Kidney epithelial cell (primary cell): ENCODE results near the gene OR51E2. TPM values are rescaled to one million over a fixed set of nuclear protein-coding genes. Genes with fewer than 3 reads are reported as not detected.

Source experiments
- DNase-seq: peaks from one replicate; pipeline ENCODE4 v3.0.0-alpha.2; 2010; ENCODE audit warnings: low read depth
- H3K27me3 ChIP-seq: 2 replicates; pipeline ENCODE4 v1.6.0; 2011; ENCODE audit warnings: low read length; ENCODE audit not compliant: control insufficient read depth, insufficient read depth
- H3K36me3 ChIP-seq: 2 replicates; pipeline ENCODE4 v1.5.1; 2011; ENCODE audit warnings: low read length; ENCODE audit not compliant: control insufficient read depth, insufficient read depth
- H3K4me3 ChIP-seq: 2 replicates; pipeline ENCODE4 v1.5.1; 2011; ENCODE audit warnings: low read depth, mild to moderate bottlenecking, control low read depth, low read length
- total RNA-seq: library from RNA; depleted of rRNA; stranded (reverse); fragments of >200 nt; gene quantifications from 2 replicates; pipeline ENCODE4 v1.2.3, GENCODE V29; 2015
- TF ChIP-seq, protein P1 (sequence below): IDR thresholded peaks from 2 replicates; pipeline ENCODE4 v1.5.1; 2011; ENCODE audit warnings: mild to moderate bottlenecking, moderate library complexity, low read length, control low read depth, inconsistent platforms; ENCODE audit not compliant: insufficient read depth, poor library complexity, severe bottlenecking

Gene OR51E2
- total RNA-seq, 1 donor from 2014 or later, result not detected

DNA sequence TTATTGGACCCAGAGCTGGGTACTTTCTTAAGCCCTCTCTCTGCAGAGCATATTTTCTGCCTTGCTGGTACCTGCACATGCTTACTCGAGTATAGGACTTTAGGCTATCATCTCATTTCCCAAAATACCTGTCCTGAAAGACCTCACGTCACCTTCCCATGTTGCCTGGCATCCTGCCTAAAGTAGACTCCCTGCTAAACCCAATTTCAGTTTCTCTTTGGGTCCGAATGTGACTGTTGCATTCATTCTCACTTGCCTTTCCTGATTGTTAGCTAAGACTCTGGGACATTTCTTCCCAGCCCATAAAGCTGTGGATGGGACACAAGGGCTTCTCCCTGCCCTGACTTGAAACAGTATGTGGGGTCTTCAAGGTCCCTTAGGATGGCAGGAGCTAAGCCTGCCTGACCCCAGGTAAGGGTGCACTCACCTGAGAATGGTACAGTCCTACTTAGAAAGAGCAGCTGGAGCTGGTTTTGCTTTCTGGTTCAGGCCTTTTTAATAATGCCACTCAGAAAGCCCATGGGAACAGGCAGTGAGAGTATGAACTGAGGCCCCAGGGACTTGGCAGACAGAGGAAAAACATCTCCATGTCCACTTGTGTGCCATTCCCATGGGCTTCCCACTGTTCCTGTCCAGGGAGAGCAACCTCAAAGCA is 12.9 kb downstream of the OR51E2 start:
- no peak overlapping the region for H3K4me3 ChIP-seq
- TF ChIP-seq, protein P1, sequence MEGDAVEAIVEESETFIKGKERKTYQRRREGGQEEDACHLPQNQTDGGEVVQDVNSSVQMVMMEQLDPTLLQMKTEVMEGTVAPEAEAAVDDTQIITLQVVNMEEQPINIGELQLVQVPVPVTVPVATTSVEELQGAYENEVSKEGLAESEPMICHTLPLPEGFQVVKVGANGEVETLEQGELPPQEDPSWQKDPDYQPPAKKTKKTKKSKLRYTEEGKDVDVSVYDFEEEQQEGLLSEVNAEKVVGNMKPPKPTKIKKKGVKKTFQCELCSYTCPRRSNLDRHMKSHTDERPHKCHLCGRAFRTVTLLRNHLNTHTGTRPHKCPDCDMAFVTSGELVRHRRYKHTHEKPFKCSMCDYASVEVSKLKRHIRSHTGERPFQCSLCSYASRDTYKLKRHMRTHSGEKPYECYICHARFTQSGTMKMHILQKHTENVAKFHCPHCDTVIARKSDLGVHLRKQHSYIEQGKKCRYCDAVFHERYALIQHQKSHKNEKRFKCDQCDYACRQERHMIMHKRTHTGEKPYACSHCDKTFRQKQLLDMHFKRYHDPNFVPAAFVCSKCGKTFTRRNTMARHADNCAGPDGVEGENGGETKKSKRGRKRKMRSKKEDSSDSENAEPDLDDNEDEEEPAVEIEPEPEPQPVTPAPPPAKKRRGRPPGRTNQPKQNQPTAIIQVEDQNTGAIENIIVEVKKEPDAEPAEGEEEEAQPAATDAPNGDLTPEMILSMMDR, result no peak
- DNase-seq, result no peak
- H3K36me3 ChIP-seq, result no peaks in the 10 kb centered on the region
- H3K27me3 ChIP-seq, result no peaks in the 10 kb centered on the region

DNA sequence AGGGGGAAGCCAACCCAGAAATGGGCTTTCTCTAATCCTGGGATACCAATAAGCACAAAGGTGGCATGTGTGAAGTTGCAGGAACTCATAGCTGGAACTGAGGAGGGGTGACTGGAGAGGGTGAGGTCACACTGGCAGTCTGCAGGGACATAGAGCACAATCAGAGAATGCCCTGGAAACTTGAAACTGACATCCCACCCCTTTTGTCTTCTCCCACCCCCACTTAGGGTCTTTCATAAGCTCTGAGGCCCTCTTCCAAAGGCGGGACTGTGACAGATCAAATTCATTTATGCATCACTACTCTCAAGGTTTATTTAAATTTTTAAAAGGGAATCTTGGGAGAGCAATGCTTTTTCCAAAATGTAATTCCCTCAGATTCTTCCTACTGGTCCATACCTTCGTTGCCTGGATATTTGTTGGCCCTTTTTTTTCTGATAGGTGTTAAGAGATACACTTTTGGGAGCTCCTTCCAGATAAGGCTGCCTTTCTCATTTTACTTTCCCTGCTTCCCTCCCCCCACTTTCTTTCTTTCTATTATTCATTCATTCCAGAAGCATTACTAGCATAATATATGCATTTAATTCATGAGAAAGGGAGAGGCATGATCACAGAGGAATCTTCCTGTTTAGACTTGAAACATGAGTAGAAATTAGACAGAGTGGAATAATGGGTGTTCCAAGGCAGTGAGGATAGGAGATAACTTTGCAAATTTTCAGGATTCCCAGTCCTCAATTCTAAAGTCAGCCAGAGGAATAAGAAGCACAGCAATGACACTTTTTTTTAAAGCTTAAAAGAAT is 14.8 kb downstream of the OR51E2 start:
- no peaks in the 10 kb centered on the region for H3K36me3 ChIP-seq
- no peaks in the 10 kb centered on the region for H3K27me3 ChIP-seq
- no peak overlapping the region for H3K4me3 ChIP-seq
- TF ChIP-seq, protein P1, result no peak
- DNase-seq, result no peak

DNA sequence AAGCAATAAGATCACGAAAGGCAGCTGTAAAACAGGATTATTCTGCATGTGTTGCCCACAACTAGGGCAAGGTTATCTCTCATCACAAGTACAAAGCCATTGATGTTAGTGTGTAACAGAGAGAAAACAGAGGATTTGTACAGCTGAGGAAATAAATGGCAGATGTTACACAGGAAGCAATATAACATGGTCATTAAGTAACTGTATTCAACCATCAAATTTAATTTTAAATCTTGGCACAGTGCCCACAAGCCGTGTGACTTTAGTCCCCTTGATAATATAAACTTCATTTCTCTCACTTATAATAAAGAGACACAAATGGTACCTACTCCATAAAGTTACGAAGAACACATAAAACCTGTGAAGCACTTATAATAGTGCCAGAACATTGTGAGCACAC is 17.3 kb downstream of the OR51E2 start:
- no peak for DNase-seq
- TF ChIP-seq, protein P1, result no peak
- Histone ChIP-seq H3K4me3 (no peak overlapping the region), H3K36me3 (no peaks in the 10 kb centered on the region), H3K27me3 (no peaks in the 10 kb centered on the region)

DNA sequence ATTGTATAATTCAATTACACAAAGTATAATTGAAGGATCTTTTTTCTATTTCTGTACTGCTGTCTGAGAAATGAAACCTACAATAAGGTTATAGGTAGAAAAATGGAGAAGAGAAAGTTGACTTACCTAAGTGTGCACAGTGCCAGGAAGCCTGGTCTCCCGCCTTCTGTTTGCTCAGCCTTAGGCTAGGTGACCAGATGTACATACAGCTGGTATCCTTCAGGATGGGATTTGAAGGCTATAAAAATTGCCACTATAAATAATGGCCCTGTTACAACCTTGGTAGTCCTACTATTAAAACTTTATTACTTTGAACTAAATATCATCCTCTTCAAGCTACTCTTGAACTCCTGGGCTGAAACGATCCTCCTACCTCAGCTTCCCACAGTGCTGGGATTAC is 19.7 kb downstream of the OR51E2 start:
- no peak overlapping the region for H3K4me3 ChIP-seq
- no peaks in the 10 kb centered on the region for H3K36me3 ChIP-seq
- no peaks in the 10 kb centered on the region for H3K27me3 ChIP-seq
- TF ChIP-seq, protein P1, result no peak
- DNase-seq, result no peak

DNA sequence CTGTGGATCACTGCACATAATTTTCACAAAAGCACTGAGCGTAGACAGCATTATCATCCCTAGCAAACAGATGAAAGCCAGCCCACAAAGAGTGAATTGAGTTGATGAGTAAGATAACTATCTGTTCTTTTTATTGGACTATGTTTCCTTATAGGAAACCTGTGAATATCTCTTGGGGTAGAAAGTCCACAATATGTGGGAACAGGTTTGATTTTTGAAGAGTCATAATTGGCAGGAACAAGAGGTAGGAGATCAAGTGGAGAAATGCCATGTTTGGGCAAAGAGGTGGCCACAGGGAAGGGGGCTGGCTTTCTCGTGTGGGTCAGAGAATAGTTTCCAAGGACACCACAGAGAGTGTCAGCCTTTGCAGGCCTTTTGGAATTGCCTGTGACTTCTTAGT is 23.9 kb downstream of the OR51E2 start:
- Histone ChIP-seq H3K27me3 (no peaks in the 10 kb centered on the region), H3K36me3 (no peaks in the 10 kb centered on the region), H3K4me3 (no peak overlapping the region)
- DNase-seq, result no peak
- TF ChIP-seq, protein P1, result no peak
